Muscle of back (tissue), 11 donors: Measurements from ENCODE around the gene ADIPOQ. TPM values are rescaled to one million over a fixed set of nuclear protein-coding genes. Genes with fewer than 3 reads are reported as not detected.
A peak's percentile ranks its signal among the peaks of the same experiment; 100 is the strongest.
"Not testable (repeated sequence)": the region's sequence is repeated elsewhere in the genome, so short reads cannot be mapped to it uniquely, and the experiment has no call there.

Experiments
- DNase-seq, 3 donors: peaks; one replicate each; pipeline versions ENCODE4 v3.0.0 to v3.0.0-alpha.2; 2013
- polyA plus RNA-seq, 10 donors: library from polyadenylated mRNA; unstranded; fragments of 120-200 nt; gene quantifications; one replicate each; pipeline ENCODE4 v1.2.1, GENCODE V29; 2013; ENCODE audit not compliant: insufficient read length in 10 of 10

Gene ADIPOQ
- polyA plus RNA-seq, 10 donors: 0.03 to 2.8 (median 0.27) TPM; not detected in 6

DNA sequence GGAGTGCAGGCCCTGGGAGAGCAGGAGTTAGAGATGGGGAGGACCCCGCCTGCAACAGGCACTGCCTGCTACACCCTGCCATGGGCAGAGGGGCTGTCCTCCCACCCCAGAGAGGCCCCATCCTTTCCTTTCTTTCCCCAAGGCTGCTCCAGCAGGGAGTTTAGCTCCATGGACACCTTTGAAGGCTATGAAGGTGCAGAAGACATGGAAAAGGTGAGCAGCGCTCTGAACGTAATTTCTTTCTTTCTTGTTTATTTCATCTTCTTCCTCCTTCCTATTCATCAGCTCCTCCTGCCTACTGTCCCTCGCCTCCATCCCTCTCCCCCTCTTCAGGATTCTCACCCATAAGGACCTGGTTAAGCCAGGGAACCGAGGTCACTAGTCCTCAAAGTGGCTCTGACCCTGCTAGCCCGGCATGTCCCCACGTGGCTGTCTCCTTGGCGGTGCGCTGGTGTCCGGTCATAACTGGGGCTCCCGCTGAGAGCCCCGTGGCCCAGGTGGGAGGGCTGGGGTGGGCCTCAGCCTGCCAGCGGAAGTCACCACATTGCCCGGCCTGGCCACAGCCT lies 16.0 kb upstream of the ADIPOQ start:
- DNase-seq: no peak

DNA sequence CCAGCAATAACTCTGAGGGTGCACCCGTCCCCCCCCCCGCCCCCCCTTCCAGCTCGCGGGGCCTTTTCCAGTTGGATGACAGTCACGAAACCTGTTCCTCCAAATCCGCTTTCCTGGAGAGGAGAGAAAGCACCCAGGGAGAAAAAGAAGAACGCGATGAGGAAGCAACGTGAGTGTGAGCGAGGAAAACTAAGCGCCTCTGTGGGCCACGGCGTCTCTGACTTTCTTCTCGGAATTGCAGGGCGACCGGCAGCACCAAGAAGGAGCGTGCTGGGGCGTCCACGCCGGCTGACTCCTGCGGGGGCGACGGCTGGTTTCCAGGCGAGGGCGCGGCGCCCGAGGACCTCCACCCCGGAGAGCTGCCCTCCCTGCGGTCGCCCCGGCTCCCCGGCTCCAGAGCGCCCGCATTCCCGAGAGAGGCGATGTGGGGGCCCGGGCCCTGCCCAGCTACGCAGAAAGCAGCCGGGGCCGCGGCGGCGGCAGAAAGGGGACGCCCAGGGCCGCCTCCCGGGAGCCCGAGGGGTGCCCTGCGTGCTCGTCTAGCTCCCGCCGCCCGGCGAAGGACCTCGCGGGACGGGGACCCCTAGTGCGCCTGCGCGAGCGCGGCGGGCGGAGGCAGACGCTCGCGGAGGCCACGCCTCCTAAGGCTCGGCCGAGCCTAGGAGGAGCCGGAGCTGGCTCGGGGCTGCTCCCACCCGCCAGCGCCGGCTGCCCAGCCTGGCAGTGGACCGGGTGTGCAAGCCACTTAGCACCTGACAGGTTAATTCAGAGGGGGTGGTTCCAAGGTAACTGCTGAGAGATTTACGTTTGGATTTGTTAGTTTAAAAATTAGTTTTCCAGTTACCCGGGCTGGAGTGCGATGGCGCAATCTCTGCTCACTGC lies 15.3 kb upstream of the ADIPOQ start:
- DNase-seq: peak; percentile 79 to 91 (median 87)

DNA sequence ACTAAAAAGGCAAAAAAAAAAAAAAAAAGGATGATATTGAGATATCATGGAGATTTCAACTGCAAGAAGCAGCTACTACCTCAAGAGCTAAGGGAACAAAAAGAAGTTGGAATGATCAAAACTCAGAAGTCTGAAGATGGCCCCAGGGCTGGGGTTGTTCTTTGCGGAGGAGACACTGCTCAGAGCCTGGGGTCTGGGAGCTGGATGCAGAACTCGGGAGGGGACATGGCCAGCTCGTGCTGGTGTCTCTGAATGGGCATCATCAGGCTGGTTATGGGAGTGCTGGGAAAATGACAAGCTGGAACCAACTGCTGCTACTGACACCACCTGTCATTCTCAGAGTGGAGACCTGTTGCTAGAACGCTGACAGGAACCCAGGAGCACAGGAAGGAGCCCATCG lies 14.2 kb upstream of the ADIPOQ start:
- DNase-seq: no peak

DNA sequence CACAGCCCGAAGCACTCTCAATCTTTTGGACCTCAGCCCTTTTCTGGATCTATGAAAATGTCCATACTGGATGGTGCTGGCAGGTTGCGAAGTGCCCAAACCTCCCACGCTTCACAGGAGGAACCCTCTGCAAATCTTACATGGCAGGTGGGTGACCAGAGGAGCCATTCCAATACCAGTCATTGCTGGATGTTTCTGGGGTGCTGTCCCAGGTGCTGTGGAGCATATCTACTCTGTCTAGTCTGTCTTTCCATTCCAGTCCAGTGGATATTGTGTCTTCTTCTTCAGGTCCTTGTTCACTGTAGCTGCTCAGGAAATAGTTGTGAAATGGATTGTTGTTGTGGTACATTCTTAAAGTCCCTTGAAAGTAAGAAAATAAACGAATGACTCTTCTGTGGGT lies 10.7 kb upstream of the ADIPOQ start:
- DNase-seq: no peak

DNA sequence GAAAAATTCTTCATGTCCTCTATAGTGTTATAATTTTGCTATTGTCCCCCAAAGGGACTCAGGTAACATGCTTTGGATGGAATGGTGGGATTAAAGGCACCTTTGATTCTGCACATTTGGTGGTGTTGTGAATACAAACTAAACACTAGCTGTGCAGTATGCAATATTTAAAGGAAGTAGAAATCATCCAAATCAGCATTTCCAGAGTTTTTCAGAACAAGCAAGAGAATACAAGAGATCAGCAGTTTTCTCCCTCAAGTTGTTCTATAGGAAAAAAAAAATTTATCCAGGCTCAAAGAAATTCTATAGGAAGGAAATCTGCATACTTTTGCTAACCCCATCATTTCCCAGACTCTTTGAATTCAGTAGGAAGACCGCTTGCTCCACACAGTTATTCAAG lies 10.2 kb upstream of the ADIPOQ start:
- DNase-seq: no peak

DNA sequence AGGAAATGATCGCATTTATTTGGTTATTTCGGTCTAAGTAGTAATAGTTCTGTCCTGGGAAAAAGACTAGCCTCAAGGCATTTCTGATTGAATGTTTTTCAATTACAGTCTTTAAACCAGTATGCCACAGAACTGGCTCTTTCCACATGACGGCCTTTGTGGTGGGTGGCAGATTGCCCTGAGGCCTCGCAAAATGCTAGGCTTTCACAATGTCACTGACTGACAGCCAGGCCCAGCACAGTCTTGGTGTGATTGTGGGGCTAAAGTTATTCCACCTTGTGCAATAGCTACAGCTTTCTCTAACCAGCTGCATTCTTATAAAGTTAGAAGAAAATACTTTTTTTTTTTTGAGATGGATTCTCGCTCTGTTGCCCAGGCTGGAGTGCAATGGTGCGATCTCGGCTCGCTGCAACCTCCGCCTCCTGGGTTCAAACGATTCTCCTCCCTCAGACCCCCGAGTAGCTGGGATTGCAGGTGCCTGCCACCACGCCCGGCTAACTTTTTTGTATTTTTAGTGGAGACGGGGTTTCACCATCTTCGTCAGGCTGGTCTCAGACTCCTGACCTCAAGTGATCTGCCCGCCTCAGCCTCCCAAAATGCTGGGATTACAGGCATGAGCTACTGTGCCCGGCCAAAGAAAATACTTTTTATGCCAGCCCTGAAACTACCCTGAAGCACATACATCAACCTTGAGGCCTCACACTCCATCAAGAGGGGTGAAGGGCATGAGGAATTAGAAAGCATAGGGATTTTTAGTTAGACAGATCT lies 2.5 kb upstream of the ADIPOQ start:
- DNase-seq: no peak

DNA sequence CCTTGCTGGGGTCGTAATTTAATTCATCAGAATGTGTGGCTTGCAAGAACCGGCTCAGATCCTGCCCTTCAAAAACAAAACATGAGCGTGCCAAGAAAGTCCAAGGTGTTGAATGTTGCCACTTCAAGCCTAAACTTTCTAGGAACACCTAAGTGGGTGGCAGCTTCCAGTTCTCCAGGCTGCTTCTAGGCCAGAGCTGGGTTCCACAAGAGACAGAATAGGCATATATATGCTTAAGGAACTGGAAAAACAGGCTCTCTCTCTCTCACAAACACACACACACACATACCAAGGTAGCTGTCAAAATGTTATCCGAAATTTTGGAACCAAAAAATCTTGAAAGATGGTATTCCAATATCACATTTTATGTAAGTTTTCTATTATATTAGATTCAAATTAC lies 890 bp upstream of the ADIPOQ start:
- no peak for DNase-seq

DNA sequence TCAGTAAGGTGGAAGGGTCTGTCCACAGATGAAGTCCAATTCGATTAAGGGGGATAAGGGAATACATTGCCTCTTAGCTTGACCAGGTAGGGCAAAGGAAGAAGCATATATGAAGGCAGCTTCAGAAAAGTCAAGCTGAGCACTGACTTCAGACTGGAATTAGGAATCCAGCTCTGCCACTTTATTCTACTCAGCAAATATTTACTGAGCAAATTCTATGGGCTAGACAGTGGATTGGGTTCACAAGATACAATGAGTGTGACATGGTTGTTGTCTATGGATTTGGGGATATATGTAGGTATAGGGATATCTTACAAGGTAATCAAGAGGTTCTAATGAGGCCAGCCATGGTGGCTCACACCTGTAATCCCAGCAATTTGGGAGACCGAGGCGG lies 526 bp downstream of the ADIPOQ start:
- no peak for DNase-seq

DNA sequence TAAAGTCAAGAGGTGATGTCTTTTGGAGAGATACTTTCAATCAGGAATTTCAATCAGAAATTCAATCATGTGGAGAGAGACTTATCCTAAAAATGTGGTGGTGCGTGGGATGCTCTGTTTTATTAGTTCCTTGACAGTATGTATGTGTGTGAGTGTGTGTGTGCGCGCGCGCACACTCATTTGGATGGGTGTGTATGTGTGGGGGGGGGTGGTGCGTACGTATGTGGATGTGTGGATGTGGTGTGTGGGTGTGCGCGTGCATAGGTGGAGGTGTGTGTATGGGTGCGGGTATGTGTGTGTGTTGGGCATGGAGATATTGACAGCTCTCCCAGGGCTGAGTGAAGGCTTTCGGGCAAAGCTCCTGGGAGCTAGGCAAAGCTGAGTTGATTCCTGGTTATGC lies 2.4 kb downstream of the ADIPOQ start:
- no peak for DNase-seq

DNA sequence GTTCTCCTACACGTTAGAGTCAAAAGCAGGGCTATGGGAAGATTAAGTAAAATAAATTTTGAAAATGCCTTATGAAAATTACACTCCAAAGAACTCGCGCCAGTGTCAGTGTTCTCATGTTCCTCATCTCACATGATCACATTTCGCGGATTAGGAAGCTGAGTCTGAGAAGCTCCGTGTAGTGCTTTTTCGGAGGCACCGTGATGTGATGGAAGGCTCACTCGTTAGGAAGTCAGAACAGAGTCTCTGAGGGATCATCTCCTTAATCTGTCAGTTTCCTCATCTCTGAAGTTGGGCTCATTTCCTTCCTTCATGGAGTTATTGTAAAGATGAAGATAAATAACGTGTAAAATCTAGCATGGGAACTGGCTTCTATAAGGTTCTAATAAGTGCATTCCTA lies 3.2 kb downstream of the ADIPOQ start:
- no peak for DNase-seq

DNA sequence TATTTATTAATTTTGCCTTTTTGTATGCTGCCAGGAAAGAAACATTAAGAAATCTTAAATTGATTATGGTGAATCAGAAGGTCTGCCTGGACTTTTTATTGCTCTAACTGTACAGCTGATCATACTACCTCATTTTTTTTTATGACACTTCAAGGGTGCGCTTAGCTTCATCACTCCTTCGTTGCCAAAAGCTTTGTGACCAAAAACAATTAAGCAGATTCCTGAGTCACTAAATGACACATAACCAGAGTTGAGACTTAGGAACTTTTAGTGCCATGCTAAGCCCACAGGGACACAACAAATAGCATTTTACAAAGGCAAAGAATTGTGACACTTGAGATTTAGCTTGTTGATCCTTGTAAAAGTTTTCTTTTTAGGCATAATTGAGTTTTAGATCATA lies 4.9 kb downstream of the ADIPOQ start:
- no peak for DNase-seq

DNA sequence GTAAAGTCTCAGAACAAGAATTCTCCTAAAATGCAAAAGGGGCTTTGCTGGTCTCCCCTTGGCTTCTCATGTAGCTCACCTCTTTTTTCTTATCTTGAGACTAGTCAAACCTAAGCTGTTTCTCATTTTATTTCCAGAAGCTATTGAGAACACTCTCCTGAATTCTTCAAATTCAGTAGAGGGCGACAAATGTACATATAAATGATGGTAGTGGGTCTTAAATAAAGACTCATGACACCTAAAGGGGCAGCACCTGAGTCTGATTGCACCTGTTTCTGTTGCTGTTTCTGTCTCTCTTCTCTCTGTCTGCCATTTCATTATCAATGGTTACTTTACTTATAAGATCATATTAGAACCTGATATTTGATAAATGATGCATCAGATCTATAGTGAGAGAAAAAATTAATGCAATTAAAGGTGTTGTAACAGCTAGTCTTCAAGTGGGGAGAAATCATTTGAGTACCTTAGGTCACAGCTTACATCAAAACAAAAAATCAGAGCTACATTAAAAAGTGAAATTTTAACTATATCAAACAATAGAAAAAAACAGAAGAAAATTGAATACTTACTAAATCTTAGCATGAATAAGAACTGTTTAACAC lies 7.0 kb downstream of the ADIPOQ start:
- DNase-seq: peak in 2 of 3 donors; percentile 19 to 42

DNA sequence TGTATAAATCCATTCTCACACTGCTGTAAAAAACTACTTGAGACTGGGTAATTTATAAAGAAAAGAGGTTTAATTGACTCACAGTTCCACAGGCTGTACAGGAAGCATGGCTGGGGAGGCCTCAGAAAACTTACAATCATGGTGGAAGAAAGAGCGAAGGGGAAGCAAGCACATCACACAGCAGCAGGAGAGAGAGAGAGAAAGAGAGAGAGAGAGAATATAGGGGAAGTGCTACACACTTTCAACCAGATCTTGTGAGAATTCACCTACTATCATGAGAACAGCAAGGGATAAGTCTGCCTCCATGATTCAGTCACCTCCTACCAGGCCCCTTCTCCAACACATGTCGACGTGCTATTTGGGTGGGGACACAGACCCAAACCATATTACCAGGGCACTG lies 9.3 kb downstream of the ADIPOQ start:
- not testable (repeated sequence) for DNase-seq

DNA sequence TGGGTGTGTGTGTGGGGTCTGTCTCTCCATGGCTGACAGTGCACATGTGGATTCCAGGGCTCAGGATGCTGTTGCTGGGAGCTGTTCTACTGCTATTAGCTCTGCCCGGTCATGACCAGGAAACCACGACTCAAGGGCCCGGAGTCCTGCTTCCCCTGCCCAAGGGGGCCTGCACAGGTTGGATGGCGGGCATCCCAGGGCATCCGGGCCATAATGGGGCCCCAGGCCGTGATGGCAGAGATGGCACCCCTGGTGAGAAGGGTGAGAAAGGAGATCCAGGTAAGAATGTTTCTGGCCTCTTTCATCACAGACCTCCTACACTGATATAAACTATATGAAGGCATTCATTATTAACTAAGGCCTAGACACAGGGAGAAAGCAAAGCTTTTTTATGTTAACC lies 10.5 kb downstream of the ADIPOQ start:
- no peak for DNase-seq

DNA sequence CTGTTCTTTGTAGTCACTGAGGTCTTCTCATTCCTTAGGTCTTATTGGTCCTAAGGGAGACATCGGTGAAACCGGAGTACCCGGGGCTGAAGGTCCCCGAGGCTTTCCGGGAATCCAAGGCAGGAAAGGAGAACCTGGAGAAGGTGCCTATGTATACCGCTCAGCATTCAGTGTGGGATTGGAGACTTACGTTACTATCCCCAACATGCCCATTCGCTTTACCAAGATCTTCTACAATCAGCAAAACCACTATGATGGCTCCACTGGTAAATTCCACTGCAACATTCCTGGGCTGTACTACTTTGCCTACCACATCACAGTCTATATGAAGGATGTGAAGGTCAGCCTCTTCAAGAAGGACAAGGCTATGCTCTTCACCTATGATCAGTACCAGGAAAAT lies 11.6 kb downstream of the ADIPOQ start:
- no peak for DNase-seq

DNA sequence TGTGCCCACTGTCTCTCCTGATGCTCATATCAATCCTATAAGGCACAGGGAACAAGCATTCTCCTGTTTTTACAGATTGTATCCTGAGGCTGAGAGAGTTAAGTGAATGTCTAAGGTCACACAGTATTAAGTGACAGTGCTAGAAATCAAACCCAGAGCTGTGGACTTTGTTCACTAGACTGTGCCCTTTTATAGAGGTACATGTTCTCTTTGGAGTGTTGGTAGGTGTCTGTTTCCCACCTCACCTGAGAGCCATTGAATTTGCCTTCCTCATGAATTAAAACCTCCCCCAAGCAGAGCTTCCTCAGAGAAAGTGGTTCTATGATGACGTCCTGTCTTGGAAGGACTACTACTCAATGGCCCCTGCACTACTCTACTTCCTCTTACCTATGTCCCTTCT lies 12.4 kb downstream of the ADIPOQ start:
- DNase-seq: no peak

DNA sequence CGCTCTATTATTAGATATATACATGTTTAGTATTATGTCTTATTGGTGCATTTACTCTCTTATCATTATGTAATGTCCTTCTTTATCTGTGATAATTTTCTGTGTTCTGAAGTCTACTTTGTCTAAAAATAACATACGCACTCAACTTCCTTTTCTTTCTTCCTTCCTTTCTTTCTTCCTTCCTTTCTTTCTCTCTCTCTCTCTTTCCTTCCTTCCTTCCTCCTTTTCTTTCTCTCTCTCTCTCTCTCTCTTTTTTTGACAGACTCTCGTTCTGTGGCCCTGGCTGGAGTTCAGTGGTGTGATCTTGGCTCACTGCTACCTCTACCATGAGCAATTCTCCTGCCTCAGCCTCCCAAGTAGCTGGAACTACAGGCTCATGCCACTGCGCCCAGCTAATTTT lies 15.2 kb downstream of the ADIPOQ start:
- DNase-seq: no peak

DNA sequence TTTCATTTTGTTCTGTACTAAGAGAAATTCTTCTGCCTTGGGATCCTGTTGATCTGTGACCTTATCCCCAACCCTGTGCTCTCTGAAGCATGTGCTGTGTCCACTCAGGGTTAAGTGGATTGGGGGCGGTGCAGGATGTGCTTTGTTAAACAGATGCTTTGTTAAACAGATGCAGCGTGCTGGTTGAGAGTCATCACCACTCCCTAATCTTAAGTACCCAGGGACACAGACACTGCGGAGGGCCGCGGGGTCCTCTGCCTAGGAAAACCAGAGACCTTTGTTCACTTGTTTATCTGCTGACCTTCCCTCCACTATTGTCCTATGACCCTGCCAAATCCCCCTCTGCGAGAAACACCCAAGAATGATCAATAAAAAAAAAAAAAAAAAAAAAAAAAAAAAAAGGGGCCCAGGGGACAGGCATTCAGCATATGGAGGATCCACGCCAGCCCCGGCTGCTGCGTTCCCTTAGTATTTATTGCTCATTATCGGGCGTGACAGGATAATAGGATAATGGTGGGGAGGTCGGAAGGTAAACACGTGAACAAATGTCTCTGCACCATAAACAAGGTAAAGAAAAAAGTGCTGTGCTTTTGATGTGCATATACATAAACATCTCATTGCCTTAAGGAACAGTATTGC lies 22.8 kb downstream of the ADIPOQ start:
- DNase-seq: not testable (repeated sequence)

DNA sequence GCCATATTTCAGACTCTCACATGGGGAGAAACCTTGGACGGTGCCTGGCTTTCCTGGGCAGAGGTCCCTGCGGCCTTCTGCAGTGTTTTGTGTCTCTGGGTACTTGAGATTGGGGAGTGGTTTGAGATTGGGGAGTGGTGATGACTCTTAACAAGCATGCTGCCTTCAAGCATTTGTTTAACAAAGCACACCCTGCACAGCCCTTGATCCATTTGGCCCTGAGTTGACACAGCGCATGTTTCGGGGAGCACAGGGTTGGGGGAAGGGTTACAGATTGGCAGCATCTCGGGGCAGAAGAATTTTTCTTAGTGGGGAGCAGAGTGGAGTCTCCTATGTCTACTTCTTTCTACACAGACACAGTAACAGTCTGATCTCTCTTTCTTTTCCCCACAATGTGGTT lies 23.6 kb downstream of the ADIPOQ start:
- not testable (repeated sequence) for DNase-seq

DNA sequence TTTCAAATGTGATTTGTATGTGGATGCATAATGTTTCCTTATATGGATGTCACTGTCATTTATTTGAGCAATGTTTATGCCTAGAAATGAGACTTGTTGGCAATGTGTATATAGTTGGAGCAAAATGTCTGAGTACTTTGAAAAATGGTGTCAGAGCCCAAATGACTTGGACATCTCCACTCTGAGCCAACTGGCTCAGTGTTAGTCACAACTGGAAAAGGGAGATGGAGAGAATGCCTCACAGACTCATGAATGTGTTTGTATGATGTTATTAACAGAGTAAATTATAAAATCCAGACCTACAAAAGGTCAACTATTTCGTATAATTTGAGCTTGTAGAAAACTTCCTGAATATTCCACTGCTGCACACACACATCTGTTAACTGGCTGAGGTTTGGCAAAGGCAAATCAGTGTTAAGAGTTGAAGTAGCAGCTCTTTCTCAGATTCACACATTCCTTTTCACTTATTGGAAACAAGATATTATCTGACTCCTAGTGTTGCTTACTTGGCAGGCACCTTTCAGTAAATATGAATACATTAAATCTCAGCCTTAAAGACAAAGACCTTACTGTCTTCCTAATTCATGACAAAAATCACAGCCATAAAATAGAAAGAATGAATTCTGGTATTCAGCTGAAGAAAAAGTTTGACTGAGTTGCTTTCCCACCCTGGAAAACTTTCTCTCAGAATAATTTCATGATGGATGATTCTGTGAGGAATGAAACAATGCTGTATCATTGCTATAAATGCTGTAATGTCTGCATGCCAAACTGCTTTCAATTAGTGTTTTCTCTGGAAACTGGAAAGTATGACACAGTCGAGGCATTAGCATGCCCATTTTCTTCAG lies 27.0 kb downstream of the ADIPOQ start:
- DNase-seq: peak in 2 of 3 donors; percentile 10 to 22
